T-helper 17 cell (primary cell): ENCODE measurements around the gene PIM1. TPM values are rescaled to one million over a fixed set of nuclear protein-coding genes. Genes with fewer than 3 reads are reported as not detected.
A peak's percentile ranks its signal among the peaks of the same experiment; 100 is the strongest.

Experiments used
- ATAC-seq: fragments of 150-1000 bp; cut with Tn5 transposase; 2 replicates; pipeline ENCODE4 v1.10.0; 2021; ENCODE audit warnings: mild to moderate bottlenecking, moderate library complexity
- DNase-seq, 3 donors: peaks; one replicate each; pipeline versions ENCODE4 v3.0.0 to v3.0.0-alpha.2; 2020 to 2021
- H3K9me3 ChIP-seq: one replicate; pipeline ENCODE4 v1.7.0; 2013; ENCODE audit warnings: low read length, mild to moderate bottlenecking; ENCODE audit not compliant: control insufficient read depth, poor library complexity, severe bottlenecking
- H3K27ac Mint-ChIP-seq: one replicate; pipeline ENCODE4 v1.8.0; 2022; ENCODE audit warnings: mild to moderate bottlenecking, moderate library complexity, mixed read lengths
- H3K27me3 Mint-ChIP-seq: one replicate; pipeline ENCODE4 v1.8.0; 2022; ENCODE audit warnings: mixed read lengths
- H3K36me3 Mint-ChIP-seq: one replicate; pipeline ENCODE4 v1.8.0; 2022; ENCODE audit warnings: low read depth, mixed read lengths
- H3K4me1 Mint-ChIP-seq: one replicate; pipeline ENCODE4 v1.8.0; 2022; ENCODE audit warnings: mild to moderate bottlenecking, mixed read lengths
- H3K4me3 Mint-ChIP-seq: one replicate; pipeline ENCODE4 v1.8.0; 2022; ENCODE audit warnings: mild to moderate bottlenecking, moderate library complexity, mixed read lengths
- total RNA-seq, 4 donors: library from RNA in 2 of 4; stranded (reverse) in 2 of 4; gene quantifications; one replicate each; pipeline ENCODE4 v1.2.3 and lab custom pipeline; 2022 to 2026

The PIM1 gene
- total RNA-seq, 2 donors from 2014 or later, result 210 to 310 TPM

DNA sequence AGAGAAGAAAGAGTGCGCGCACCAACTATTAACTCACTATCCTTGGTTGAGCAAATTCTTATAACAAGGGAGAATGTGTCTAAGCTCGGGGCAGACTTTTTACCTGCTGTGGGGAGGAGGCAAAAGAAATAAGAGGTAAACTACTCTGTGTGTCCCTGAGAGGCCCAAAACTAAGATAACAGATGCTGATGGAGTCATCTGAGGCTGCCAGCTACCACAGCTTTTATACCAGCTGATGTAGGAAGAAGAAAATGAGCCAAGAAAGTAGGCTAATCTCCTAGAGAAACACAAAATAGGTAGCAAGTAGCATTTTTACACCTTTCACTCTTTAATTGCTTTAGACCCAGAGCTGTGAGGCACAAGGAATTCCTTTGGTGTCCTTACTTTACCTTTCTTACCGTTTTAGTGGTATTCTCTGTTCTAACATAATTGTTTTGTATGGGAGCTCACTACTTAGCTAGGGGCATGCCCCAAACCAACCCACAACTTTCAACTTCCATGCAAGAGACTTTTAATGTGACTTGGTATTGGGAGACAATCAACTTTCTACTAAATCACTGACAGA lies 27.8 kb upstream of the PIM1 start:
- ATAC-seq, result peak; percentile 43
- H3K9me3 ChIP-seq, result no peaks in the 10 kb centered on the region
- Mint-ChIP-seq H3K4me3 (peak overlapping the region; percentile 49), H3K27me3 (no peaks in the 10 kb centered on the region), H3K36me3 (no peaks in the 10 kb centered on the region), H3K4me1 (peaks cover 24% of the 10 kb centered on the region), H3K27ac (peak overlapping the region; percentile 45)
- DNase-seq, result no peak

DNA sequence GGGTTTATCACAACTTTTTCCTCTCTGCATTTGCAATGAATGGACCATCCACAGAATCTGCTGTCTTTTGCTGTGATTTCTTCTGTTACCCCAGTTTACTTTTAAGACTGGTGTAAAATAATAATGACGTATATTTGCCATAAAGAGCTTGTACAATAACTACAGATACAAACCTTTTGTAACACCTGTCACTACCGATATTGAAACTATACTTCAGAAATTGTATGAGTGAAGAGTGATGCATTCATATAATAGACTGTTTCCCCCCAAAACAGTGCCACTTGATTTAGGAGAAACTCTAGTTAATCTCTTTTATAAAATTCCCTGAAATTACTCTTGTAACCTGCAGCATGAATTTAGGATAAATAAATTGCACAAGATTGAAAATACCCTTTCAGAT lies 26.4 kb upstream of the PIM1 start:
- Mint-ChIP-seq H3K27me3 (no peaks in the 10 kb centered on the region), H3K4me1 (peaks cover 13% of the 10 kb centered on the region), H3K36me3 (no peaks in the 10 kb centered on the region), H3K4me3 (no peak overlapping the region), H3K27ac (peak overlapping the region; percentile 29)
- no peak for DNase-seq
- ATAC-seq, result no peak
- no peaks in the 10 kb centered on the region for H3K9me3 ChIP-seq

DNA sequence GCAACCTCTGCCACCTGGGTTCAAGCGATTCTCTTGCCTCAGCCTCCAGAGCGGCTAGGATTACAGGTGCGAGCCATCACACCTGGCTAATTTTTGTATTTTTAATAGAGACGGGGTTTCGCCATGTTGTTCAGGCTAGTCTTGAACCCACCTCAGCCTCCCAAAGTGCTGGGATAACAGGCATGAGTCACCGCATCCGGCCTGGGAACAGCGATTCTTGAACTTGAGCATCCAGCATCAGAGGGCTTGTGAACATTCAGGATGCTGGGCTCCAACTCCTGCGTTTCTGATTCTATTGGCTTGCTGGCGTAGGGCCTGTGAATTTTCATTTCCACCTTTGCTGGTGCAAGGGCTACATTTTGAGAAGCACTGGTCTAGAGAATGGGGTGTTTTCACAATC lies 24.5 kb upstream of the PIM1 start:
- Mint-ChIP-seq H3K4me1 (peaks cover 16% of the 10 kb centered on the region), H3K4me3 (no peak overlapping the region), H3K36me3 (no peaks in the 10 kb centered on the region), H3K27me3 (peaks cover 4% of the 10 kb centered on the region), H3K27ac (no peak overlapping the region)
- no peak for DNase-seq
- no peak for ATAC-seq
- H3K9me3 ChIP-seq, result no peaks in the 10 kb centered on the region

DNA sequence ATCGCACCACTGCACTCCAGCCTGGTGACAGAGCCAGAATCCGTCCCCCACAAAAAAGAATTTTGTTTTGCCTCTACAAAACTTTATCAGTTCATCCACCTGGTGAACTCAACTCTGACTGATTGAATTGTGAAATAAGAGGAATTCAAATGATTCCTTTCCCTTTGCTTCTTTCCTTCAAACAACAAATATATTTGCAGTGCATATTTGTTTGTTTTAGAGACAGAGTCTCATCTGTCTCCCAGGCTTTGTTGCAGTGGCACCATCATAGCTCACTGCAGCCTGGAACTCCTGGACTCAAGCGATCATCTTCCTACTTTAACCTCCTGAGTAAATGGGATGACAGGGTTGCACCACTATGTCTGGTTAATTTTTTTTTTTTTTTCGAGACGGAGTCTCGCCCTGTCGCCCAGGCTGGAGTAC lies 23.2 kb upstream of the PIM1 start:
- Mint-ChIP-seq H3K4me1 (peaks cover 9% of the 10 kb centered on the region), H3K36me3 (no peaks in the 10 kb centered on the region), H3K27ac (no peak overlapping the region), H3K27me3 (peaks cover 4% of the 10 kb centered on the region), H3K4me3 (no peak overlapping the region)
- DNase-seq (no peak), ATAC-seq (no peak)
- no peaks in the 10 kb centered on the region for H3K9me3 ChIP-seq

DNA sequence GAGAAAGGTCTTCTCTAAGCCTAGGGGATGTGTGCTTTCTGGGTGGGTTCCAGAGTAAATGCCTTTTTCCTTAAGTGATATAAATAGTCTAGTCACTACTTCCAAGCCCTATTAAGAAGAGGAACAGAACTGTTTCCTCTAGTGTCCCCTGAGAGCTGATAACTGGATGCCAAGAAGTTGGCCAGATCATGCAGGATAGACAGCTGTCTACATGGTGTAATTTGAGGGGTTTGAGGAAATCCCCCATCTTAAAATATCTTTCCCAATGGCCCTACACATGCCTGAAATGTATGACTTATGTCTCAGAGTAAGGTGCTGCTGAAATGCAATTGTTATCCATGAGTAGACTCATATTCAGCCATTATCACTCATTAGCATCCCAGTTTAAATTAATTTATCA lies 20.2 kb upstream of the PIM1 start:
- H3K27ac Mint-ChIP-seq, result peak overlapping the region; percentile 83
- peaks cover 5% of the 10 kb centered on the region for H3K4me1 Mint-ChIP-seq
- H3K27me3 Mint-ChIP-seq, result peaks cover 4% of the 10 kb centered on the region
- H3K9me3 ChIP-seq, result no peaks in the 10 kb centered on the region
- no peak for ATAC-seq
- H3K36me3 Mint-ChIP-seq, result no peaks in the 10 kb centered on the region
- no peak overlapping the region for H3K4me3 Mint-ChIP-seq
- DNase-seq, result no peak

DNA sequence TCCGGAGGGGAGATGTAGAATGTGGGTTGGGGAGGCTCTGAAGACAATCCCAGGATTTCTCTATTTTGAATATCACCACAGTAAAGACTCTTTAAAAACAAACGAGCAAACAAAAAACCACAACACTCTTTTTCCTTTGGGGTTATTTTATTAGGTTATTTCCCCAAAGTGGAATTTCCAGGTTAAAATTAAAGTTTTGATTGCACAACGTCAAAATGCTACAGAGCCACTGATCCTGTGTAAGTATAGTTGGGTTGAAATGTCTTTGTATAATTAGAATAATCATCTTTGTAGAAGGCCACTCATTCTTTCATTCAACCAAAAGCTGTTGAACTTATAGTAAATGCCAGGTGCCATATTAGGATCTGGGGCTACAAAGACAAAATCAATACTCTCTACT lies 19.6 kb upstream of the PIM1 start:
- Mint-ChIP-seq H3K36me3 (no peaks in the 10 kb centered on the region), H3K27ac (peak overlapping the region; percentile 83), H3K4me1 (peaks cover 10% of the 10 kb centered on the region), H3K27me3 (peaks cover 4% of the 10 kb centered on the region), H3K4me3 (no peak overlapping the region)
- DNase-seq (no peak), ATAC-seq (no peak)
- no peaks in the 10 kb centered on the region for H3K9me3 ChIP-seq

DNA sequence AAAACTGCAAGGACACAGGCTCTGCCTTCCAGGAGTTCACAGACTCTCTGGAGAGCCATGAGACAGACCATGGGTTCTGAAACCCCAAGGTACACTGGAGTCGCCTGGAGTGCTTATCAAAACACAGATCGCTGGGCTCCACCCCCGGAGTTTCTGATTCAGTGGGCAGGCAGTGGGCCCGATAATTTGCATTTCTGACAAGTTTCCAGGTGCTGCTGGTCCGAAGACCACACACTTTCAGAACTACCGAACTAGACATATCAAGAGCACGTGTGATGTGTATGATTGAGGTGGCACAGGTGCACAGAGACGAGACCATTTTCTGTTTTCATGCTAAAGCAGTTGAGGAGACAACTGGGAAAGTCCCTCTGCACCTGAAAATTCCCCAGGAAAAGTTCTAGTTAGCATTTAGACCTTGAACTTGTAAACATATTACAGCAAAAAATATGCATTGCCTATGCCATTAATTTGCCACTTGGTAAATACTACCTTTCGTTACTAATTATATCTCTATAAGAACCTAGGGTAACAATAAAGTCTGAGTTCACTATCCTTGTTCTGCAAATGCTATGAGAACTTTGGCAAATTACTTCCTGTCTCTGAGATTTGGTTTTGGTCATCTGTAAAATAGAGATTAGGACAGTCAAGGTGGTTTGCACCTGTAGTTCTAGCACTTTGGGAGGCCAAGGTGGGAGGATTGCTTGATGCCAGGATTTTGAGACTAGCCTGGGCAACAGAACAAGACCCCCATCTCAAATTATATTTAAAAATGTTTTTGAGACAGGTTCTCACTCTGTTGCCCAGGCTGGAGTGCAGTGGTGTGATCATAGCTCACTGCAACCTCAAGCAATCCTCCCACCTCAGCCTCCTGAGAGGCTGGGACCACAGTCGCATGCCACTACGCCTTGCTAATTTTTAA lies 14.3 kb upstream of the PIM1 start:
- H3K4me1 Mint-ChIP-seq, result peaks cover 18% of the 10 kb centered on the region
- no peaks in the 10 kb centered on the region for H3K36me3 Mint-ChIP-seq
- ATAC-seq, result peak; percentile 91
- H3K4me3 Mint-ChIP-seq, result peak overlapping the region; percentile 61
- H3K27me3 Mint-ChIP-seq, result no peaks in the 10 kb centered on the region
- H3K9me3 ChIP-seq, result no peaks in the 10 kb centered on the region
- peak overlapping the region; percentile 87 for H3K27ac Mint-ChIP-seq
- peak in 1 of 3 donors; percentile 26 for DNase-seq

DNA sequence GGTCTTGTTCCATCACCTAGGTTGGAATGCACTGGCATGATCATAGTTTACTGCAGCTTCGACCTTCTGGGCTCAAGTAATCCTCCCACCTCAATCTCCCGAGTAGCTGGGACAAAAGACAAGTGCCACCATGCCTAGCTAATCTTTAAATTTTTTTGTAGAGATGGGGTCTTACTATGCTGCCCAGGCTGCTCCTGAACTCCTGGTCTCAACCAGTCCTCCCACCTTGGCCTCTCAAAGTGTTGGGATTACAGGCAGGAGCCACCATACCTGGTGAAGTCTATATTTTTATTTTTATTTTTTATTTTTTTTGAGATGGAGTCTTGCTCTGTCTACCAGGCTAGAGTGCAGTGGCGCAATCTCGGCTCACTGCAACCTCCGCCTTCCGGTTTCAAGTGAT lies 11.4 kb upstream of the PIM1 start:
- Mint-ChIP-seq H3K27ac (no peak overlapping the region), H3K36me3 (peaks cover 2% of the 10 kb centered on the region), H3K27me3 (no peaks in the 10 kb centered on the region), H3K4me1 (peaks cover 16% of the 10 kb centered on the region), H3K4me3 (no peak overlapping the region)
- no peak for ATAC-seq
- no peak for DNase-seq
- H3K9me3 ChIP-seq, result no peaks in the 10 kb centered on the region

DNA sequence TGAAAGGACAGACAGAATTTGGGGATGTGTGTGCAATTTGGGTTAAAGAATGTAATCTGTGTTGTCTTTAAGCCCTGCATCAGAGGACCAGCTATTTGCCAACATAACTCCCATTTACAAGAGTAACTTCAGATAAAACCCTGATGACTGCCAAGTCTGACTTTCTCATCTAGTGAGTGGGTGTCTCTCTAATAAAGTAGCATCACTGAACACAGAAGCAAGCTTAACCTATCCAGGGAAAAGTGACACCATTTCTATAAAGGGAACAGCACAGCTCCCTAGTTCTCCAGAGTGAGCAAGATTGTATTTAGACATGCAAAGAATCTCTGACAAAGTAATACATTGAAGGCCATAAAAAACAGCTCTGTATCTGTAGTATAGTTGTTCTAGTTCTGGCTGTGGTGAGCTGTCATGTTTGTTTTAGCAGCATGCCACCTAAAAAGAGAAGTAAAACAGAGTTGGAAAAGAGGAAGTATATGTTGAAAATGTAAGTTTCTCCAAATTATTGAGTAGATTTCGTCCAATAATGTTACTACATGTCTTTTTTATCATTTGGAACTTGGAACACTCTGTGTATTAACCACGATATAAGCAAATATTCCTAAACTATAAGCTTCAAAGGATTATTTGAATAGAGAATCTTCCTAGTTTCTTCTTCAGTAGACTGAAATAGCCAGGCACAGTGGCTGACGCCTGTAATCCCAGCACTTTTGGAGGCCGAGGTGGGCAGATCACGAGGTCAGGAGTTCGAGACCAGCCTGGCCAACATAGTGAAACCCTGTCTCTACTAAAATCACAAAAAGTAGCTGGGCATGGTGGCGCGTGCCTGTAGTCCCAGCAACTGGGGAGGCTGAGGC lies 8.8 kb upstream of the PIM1 start:
- Mint-ChIP-seq H3K36me3 (peaks cover 2% of the 10 kb centered on the region), H3K4me1 (peaks cover 7% of the 10 kb centered on the region), H3K27ac (no peak overlapping the region), H3K27me3 (no peaks in the 10 kb centered on the region), H3K4me3 (no peak overlapping the region)
- DNase-seq, result no peak
- H3K9me3 ChIP-seq, result no peaks in the 10 kb centered on the region
- no peak for ATAC-seq

DNA sequence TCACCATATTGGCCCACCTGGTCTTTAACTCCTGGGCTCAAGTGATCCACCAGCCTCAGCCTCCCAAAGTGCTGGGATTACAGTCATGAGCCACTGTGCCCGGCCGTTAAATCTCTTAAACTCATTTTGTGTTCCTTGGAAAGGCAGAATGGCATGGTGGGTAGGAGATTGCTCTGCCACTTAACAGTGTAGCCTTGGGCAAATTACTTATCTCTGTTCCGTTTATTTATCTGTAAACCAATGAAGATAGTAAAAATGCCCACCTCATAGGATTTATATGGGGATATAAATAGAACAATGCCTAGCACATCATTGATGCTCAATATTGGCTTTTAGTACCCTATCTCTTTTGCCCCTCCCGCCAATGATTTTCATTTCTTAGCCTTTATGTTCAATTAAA lies 7.2 kb upstream of the PIM1 start:
- Mint-ChIP-seq H3K4me3 (no peak overlapping the region), H3K36me3 (peaks cover 2% of the 10 kb centered on the region), H3K27me3 (no peaks in the 10 kb centered on the region), H3K27ac (no peak overlapping the region), H3K4me1 (peaks cover 2% of the 10 kb centered on the region)
- ATAC-seq (no peak), DNase-seq (no peak)
- H3K9me3 ChIP-seq, result no peaks in the 10 kb centered on the region

DNA sequence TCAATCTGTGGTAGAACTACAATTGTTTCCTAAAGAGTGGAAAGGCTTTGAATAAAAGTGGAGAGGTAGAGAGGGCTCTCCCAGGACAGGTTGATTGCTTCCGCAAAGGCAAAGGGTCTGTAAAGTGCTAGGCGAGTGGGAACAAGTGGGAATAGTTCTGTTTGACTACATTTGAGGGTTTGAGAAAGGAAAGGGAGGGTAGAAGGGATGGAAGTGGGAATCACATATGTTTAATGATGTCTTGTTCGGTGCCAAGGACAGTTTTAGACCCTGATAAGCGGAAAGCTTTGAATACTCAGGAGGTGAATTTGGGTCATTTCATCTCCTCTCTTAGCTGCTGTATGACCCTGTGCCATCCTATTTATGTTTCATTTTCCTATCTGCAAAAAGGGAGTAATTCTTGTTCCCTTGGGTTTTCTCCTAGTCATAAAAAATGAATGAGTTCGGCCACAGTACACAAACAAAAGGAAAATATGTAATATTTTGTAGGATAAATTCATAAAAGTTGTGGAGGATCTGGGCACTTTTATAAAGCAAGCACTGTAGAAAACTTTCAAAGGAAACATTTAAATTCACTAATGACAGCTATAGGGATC lies 1.7 kb upstream of the PIM1 start:
- Mint-ChIP-seq H3K4me3 (peak overlapping the region; percentile 96), H3K27ac (peak overlapping the region; percentile 99), H3K36me3 (peaks cover 11% of the 10 kb centered on the region), H3K4me1 (peaks cover 30% of the 10 kb centered on the region), H3K27me3 (no peaks in the 10 kb centered on the region)
- ATAC-seq, result no peak
- no peak for DNase-seq
- no peaks in the 10 kb centered on the region for H3K9me3 ChIP-seq

DNA sequence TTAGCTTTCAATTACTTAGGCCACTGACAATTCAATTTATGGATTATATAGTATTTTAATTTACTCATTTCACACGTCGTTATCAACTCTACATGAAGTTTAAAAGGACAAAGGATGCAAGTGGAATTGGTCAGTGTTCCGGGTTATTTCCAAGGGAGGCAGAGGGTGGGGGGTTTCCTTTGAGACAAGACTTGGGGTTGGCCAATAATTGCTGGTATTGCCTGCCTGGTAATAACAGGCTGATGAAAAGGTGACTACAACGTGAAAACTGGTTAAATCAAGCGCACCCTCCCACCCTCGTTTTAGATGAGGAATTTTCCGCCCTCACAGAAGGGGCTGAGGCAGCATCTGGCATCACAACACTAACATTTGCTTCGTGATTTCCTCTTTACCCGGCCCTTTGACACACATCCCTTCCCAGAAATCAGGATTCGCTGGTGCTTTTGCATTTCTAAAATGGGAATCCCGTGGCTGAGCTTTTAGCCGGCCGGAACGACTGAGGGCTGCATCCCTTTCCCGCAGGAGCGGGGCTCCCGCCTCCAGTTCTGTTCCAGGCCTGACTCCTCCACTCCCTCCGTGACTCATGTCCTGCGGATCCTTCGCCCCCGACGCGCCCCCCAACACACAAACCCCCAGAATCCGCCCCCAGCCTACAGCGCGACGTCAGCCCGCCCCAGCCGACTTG lies 999 bp upstream of the PIM1 start:
- H3K4me1 Mint-ChIP-seq, result peaks cover 37% of the 10 kb centered on the region
- H3K36me3 Mint-ChIP-seq, result peaks cover 14% of the 10 kb centered on the region
- DNase-seq (no peak), ATAC-seq (no peak)
- peak overlapping the region; percentile 96 for H3K4me3 Mint-ChIP-seq
- no peaks in the 10 kb centered on the region for H3K9me3 ChIP-seq
- peak overlapping the region; percentile 99 for H3K27ac Mint-ChIP-seq
- H3K27me3 Mint-ChIP-seq, result no peaks in the 10 kb centered on the region
